GM18519 (cell line): ENCODE measurements around the gene NUDT3.
"Not testable (repeated sequence)": the region's sequence is repeated elsewhere in the genome, so short reads cannot be mapped to it uniquely, and the experiment has no call there.

ENCODE experiments used
- ATAC-seq: cut with Tn5 transposase; IDR thresholded peaks from one replicate; pipeline ENCODE4 v1.9.1; 2021; ENCODE audit warnings: mild to moderate bottlenecking, moderate library complexity; ENCODE audit not compliant: unreplicated experiment, low FRiP score

The NUDT3 gene

GRCh38 chr6:34346175-34347119 is 46.0 kb downstream of the NUDT3 start:
- no peak for ATAC-seq

- no peak for ATAC-seq
These were observed 48.7 kb downstream of the NUDT3 start for GRCh38 chr6:34343806-34344205.

- ATAC-seq: no peak
These were observed 50.2 kb downstream of the NUDT3 start for GRCh38 chr6:34342247-34342646.

DNA sequence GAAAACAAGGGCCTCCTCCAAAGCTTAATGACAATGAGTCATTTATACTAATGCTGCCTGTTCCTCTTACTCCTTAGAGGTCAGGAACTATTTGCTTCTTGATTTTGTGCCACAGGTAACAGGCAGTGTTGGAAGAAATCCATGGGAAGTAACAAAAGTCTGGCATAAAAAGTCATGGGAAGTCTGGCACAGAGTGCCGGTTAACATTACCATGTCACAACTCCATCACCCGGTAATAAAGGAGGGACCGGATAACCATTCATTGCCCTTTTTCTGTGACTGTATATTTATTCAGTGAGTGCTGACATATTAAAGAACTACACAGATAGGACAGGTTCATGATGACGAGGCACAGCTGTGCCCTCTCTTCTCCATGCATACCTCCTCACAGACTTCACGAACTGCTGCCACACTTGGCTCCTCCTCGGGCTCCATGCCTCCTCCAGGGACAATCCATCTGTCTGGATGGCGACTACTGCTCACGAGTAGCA is 50.9 kb downstream of the NUDT3 start:
- ATAC-seq: no peak

DNA sequence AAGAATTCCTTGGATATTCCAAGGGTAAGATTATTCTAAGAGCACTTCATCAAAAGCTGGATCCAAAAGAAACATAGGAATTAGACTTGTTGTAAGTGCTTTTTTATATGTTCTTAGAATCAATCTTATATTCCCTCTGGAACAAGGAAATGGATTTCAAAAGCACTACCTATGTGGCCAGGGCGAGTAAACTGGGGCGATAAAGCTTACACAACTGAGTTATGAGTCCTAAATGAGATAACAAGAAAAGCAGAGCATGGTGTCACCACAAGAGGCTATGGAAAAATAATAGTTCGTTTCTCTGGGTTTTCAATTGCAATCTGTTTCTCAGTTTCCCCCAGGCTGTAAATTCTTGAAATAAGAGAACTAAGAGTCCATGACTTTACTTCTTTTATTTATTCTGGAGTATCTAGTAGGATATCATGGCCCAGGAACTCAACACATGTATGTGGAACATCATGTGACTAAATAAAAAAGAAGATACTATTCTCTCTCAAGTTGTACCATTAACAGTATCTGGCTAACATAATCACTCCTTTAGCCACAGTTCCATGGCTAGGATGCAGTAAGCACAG is 51.5 kb downstream of the NUDT3 start:
- ATAC-seq: no peak

- no peak for ATAC-seq
These were observed 52.1 kb downstream of the NUDT3 start for GRCh38 chr6:34340394-34340793.

DNA sequence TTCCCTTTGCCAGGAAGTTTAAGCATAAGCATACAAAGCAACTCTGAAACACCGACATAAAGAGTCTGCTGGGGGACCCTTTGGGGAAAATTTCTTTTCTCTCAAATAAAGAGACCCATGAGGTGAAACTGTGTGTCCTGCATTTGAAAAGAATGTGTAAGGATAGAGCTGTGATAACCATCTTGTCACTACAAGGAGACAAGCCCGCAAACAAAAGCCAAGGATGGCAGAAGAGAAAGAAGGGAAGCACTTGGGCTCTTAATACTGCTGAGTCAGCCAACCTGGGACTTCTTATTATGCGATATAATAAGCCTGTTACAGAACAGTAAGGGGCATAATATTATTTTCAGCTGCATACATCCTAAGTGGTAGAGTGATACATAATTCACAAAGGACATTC is 52.5 kb downstream of the NUDT3 start:
- ATAC-seq: no peak

DNA sequence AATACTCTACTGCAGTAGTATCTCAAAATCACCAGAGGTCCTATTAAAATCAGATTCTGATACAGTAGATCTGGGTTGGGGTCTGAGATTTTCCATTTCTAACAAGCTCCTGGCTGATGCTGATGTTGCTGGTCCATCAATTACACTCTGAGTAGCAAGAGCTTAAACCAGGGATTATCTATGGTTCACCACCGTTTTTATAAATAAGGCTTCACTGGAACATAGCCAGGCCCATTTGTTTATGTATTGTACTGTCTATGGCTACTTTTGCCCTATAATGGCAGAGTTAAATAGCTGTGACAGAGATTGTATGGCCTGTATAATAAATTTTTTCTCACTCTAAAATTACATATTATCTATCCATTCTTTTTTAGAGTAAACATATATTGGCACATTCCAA is 53.0 kb downstream of the NUDT3 start:
- ATAC-seq: no peak

DNA sequence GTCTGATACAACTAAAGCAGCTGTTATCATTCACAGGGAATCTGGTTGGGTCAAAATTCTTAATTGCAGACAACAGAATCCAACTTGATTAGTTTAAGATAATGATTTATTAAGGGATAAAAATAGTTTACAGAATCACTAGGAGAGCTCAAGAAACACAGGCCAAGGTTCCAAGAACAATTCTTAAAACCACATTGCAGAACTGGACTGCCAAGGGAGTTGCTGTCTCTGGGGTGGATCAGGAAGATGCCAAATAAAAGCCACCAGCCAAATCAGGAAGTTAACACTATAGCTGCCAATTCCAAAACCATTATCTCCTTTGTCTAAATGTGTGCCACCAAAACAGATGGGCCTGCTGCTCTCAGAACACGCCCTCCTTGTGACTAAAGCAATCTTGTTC is 53.7 kb downstream of the NUDT3 start:
- no peak for ATAC-seq

GRCh38 chr6:34338377-34338776 is 54.1 kb downstream of the NUDT3 start:
- no peak for ATAC-seq

DNA sequence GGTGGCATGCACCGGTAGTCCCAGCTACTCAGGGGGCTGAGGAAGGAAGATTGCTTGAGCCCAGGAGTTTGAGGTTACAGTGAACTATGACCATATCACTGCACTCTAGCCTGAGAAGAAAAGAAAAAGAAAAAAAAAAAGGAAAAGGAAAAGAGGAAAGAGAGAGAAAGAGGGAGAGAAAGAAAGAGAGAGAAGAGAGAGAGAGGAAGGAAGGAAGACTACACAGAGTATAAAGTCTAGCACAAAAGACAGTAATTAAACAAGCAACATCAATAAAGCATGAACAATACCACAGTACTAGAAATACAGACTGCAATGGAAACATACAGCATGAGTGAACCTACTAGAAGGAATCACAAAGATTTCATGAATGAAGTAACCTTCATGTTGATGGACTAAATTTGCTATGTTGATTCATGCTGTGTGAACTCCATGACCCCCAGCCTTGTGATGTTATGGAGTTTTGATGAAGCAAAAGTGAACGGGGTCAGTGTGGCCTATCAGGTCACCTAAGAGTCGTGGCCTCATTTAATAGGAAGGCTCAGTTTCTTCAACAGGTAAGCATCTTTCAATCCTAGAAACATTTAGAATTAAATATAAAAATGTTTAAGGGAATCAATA is 57.6 kb downstream of the NUDT3 start:
- ATAC-seq: no peak

DNA sequence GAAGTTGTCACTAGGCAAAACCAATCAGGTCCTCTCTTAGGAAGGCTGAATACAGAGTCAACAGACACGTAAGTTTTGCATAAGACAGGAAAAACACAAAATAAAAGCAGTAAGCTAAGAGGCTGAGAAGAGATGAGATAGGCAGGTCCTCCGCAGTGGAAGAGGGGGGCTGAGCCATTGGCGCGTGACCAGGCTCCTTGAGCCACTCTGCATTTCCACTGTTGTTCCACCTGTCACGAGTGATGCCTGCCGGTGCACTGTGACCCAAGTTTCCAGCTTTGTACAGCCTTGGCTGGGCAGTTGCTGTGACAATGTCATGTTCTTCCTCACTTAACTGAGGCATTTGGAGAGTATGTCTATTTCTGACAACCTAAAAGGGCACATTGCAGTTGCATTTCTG is 58.6 kb downstream of the NUDT3 start:
- ATAC-seq: no peak

DNA sequence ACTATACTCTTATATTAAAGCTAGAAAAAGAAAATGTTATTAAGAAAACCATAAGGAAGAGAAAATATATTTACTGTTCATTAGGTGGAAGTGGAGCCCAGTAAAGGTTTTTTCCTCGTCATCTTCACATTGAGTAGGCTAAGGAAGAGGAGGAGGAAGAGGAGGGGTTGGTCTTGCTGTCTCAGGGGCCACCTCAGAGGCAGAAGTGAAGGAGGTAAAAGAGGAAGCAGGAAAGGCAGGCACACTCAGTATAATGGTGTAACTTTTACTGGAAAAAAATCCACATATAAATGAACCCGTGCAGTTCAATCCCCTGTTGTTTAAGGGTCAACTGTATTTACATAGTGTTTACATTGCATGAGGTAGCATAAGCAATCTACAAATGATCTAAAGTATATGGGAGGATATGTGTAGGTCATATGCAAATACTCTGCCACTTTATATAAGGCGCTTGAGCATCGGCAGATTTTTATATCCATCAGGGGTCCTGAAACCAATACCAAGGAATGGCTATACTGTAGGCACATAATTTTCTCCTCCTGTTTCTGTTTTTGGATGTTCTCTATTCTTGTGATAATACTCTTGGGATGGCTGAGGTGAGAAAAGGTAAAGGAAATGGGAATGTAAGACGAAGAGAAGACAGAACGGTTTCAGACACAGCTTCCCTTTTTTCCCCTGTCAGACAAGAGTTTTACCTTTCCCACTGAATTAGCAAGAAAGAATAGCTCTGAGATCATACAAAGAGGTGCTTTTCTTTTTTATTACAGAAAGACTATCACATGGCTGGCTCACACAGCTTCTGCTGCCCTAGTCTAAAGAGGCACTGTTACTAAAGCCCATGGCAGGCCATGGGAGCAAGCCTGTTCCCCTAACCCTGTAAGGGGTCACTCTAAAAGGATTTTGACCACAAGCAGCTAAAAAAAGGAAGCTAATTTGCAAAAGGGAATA is 59.9 kb downstream of the NUDT3 start:
- ATAC-seq: no peak

- no peak for ATAC-seq
These were observed 61.0 kb downstream of the NUDT3 start for GRCh38 chr6:34331371-34332050.

GRCh38 chr6:34329814-34330213 is 62.7 kb downstream of the NUDT3 start:
- not testable (repeated sequence) for ATAC-seq

GRCh38 chr6:34328969-34329368 is 63.5 kb downstream of the NUDT3 start:
- no peak for ATAC-seq

- ATAC-seq: not testable (repeated sequence)
These were observed 64.9 kb downstream of the NUDT3 start for GRCh38 chr6:34327313-34328205.

GRCh38 chr6:34325633-34326032 is 66.8 kb downstream of the NUDT3 start:
- ATAC-seq: no peak
